Activated T-helper 1 cell treated with Interleukin-2 at 50 U/mL for 16 hours (primary cell): ENCODE results near the gene NPLOC4.
A peak's percentile ranks its signal among the peaks of the same experiment; 100 is the strongest.
"Not testable (repeated sequence)": the region's sequence is repeated elsewhere in the genome, so short reads cannot be mapped to it uniquely, and the experiment has no call there.

ENCODE experiments used
- DNase-seq: peaks from one replicate; pipeline ENCODE4 v3.0.0-alpha.2; 2020; ENCODE audit warnings: low read depth

Gene NPLOC4

DNA sequence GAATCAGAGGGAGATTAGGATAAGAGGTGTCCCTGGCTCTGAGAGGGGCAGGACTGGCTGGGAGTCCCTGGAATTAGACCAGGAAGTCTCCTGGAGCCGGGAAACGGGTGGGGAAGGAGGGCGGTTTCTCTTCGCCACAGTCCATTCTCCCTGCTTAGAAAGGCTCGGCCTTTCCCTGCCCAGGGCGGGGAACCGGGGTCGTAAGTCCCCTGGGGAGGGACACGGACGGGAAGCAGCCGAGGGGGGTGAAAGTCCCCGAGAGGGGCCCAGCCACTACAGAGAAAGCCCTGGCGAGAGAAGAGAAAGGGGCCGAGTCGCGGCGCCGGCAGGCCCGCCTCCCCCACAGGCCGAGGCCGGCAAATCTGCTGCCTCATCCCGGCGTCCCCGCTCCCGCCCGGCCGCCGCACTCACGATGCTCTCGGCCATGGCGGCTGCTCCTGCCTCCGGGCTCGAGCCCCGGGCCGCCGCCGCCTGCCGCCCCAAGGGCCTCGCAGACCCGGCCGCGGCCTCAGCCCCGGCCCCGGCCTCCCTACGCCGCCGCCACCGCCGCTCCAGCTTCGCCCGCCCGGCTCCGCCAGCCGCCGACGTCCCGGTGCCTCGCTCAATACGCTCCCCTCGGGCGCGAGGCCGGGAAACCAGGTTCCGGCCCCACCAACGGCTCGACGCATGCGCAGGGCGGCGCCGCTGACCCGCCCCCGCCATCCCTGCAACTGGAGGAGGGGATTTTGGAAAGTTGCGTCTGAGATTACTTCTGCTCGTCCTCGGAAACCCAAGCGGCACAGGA lies at the start of gene NPLOC4, which contains the start of gene TSPAN10:
Gene NPLOC4, minus strand, starts transcription at position 608 of the 784 bp plus-strand sequence. Its CDS starts 182 bp downstream, at position 426.
Gene TSPAN10, plus strand, starts transcription at position 692 of the 784 bp plus-strand sequence. CDS start 5,217 bp downstream, outside the sequence.
- DNase-seq, result peak; percentile 78

DNA sequence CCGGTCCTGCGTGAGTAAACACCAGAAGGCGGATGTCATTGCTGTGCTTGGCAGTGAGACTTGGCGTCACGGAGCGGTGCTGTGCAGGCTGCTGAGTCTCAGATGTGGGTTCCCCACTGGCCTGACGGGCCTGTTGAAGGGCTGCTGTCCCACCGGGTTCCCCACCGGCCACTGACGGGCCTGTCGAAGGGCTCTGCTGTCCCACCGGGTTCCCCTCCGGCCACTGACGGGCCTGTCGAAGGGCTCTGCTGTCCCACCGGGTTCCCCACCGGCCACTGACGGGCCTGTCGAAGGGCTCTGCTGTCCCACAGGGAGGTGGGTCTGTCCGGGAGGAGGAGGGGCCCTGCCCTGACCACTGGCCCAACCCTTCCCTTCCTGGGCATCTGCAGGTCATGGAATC lies 49.7 kb upstream of the NPLOC4 start:
- no peak for DNase-seq

DNA sequence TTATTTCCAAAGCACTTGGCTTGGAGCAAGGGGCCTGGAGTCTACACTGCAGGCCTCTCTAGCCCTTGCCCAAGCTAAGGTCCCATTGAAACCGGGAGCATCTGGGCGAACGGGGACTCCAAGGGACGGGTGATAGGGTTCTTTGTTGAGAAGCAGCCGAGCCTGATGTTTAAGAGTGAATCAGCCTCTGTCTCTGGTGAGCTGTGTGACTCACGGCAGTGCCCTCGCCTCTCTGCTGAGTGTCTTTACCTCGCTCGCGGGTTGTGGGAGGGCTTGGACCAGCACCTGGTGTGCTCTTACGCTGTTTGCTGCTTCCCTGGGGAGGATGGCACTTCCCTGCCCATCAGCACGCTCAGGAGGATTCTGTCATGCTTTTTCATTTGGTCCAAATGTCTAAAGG lies 48.2 kb upstream of the NPLOC4 start:
- no peak for DNase-seq

DNA sequence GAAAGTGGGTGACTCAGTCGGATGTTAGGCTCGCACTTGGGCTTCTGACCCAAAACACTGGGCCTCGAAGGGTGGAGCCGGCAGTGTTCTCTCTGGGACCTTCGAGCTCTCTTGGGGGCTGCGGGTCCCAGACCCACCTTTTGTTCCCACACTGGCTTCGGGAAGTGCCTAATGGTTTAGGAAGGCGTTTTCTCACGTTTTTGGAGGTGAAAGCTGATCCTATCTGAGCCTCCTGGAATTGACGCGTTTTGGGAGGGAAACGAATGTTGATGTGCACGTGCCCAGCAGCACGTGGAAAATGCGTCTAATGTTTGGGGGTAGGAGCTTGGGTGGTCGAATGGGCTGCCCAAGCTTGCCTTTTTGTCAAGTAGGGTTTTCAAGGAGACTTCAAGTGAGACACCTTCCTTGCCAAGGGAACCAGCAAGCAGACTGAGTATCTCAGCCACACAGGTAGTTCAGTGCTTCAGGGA lies 47.6 kb upstream of the NPLOC4 start:
- no peak for DNase-seq

DNA sequence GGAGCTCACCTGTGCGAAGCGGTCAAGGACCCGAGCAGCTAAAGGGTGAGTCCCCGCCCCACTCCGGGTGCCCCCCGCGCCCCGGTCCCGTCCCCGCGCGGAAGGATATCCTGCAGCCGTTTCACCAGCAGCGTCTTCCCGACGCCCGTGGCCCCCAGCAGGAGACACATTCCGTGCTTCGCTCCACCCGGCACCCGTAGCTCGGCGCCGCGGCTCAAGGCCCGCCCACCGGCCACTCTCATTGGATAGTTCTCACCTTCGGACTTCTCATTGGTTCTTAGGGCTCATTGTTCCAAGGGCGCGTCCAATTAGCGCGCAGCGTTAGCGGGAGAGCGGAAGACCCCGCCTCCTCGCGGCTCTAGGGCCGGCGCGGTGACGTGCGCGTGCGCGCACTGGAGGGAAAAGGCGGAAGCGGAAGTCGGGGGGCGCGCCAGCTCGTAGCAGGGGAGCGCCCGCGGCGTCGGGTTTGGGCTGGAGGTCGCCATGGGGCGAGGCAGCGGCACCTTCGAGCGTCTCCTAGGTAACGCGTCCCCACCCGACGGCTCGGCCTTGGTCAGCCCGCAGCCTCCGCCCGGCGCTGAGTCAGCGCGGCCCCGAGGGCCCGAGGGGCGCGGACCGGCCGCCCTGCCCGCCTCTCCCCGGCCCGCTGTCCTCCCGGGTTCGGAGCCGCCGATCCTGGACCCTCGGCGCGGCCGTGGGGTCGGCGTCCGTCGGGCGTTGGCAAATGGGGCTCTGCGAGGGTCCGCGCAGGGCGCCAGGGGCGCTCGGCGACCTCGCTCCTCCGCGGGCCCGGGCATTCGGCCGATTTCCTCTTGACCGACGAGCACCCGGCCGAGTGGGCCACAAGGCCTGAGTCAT lies 46.9 kb upstream of the NPLOC4 start, which contains the start of the genes ARL16 and HGS:
Gene ARL16, minus strand, starts transcription at position 214 of the 858 bp plus-strand sequence. Its CDS starts 44 bp downstream, at position 170.
Gene HGS, plus strand, starts transcription at position 428 of the 858 bp plus-strand sequence. Its CDS starts 56 bp downstream, at position 484.
- DNase-seq, result peak; percentile 97

DNA sequence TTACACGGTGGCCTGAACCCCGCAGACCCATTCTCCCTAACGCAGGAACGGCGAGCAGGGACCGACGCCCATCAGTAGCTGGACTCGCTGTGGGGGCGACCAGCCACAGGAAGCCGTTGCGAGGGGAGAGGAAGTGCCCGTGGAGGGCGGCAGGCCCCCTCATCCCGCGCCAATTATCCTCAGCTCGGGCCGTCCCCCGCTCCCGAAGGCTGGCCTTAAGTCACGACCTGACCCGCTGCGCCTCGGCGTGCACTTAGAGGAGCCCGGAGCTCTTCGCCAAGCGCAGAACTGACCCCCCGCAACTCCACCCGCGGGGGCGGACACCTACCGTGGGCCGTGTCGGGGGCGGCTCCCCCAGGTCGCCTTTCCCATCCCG lies 46.3 kb upstream of the NPLOC4 start:
- DNase-seq, result no peak

DNA sequence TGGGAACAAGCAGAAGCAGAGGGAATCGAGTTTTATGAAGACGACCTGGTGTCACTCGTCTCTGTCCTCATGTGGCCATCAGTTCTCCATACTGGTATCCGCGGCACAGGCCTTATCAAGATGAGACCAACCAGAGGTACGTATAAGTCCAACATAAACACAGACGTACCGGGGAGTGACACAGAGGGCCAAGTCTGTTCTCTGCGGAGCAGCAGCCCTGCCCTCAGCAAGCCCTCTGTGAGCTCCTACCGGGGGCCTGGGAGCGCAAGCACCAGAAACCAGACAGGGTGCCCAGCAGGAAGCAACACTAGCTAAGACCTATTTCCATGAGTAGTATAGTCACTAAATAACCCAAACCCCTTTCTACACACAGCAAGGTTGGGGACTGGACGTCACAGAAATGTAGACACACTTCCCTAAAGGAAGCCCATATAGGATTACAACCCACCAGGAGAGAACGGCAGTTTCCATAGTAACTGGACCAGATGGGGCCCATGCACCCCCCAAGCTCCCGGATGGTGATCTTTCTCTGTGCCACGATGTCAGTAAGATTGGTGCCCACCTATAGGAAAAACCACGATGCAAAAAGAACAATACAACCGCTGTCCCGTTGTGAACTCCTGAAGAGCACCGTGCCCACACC lies 45.8 kb upstream of the NPLOC4 start:
- no peak for DNase-seq

DNA sequence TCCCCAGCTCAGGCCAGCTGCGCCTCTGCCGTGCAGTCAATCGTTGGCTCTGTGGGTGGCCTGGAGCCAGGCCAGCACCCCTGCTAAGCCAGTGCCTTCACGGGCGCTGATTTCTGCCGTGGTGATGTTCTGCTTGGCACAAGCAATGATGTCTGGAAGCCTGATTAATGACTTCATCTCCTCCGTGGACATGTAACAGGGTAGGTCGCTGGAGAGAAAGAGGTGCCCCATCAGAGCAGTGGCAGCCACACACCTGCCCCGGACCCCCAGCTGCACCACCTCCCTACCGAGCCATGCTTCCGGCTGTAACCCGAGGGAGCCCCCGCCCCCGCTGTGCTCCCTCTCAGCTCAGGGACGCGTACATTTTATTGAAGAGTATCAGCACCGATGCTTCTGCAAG lies 44.8 kb upstream of the NPLOC4 start:
- no peak for DNase-seq

DNA sequence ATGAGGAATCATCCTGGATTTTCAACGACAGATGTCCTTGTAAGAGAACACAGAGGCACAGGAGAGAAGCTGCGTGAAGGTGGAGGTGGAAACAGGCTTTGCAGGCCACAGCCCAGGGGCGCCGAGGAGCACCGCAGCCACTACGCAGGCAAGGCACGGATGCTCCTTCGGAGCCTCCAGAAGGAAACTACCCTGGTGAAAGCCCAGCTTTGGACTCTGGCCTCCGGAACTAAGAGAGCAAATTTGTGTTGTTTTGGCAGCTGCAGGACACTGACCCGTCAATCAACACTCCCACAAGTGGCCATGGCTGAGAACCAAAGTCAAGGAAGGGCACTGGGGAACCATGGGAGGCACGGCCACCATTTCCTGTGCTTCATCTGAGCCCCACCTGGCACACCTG lies 43.2 kb upstream of the NPLOC4 start:
- DNase-seq, result no peak

DNA sequence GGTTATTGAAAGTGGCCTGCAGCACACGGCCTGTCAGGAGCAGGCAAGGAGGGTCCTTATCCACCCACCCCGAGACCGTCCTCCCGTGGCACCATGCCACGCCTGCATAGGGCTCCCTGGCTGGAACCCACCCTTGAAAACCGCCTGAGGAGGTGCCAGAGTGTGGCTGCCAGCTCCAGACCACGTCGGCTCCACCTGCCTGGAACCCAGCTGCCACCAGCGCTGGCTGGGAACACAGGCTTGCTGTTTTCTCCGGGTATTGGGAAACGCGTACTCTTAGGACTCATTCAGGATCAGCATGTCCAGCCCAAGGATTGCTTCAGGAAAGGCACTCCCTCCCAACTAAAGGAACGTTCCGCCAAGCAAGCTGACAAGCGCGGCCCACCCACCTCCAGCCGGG lies 40.0 kb upstream of the NPLOC4 start:
- no peak for DNase-seq

DNA sequence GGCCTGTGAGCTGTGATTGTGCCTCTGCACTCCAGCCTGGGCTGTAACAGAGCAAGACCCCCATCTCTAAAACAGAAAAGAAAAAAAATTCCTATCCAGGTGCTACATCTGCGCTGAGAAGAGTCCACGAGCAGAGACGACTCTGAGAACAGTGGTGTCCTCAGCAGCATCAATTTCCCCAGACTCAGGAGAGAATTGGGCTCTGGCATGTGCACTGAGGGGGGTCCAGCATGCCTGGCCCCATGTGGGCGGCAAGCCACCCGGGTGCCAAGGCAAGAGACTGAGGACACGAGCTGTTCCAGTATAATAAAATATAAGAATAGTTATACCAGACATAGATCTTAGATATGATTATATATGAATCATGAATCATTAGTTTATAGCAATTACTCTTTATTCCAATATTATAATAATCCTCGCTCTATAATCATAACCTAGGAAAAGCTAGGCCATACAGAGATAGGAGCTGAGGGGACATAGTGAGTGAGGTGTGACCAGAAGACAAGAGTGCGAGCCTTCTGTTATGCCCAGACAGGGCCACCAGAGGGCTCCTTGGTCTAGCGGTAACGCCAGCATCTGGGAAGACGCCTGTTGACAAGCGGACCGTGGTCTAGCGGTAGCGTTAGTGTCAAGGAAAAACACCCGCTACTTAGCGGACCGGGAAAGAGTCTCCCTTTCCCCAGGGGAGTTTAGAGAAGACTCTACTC lies 38.8 kb upstream of the NPLOC4 start:
- DNase-seq, result not testable (repeated sequence)

DNA sequence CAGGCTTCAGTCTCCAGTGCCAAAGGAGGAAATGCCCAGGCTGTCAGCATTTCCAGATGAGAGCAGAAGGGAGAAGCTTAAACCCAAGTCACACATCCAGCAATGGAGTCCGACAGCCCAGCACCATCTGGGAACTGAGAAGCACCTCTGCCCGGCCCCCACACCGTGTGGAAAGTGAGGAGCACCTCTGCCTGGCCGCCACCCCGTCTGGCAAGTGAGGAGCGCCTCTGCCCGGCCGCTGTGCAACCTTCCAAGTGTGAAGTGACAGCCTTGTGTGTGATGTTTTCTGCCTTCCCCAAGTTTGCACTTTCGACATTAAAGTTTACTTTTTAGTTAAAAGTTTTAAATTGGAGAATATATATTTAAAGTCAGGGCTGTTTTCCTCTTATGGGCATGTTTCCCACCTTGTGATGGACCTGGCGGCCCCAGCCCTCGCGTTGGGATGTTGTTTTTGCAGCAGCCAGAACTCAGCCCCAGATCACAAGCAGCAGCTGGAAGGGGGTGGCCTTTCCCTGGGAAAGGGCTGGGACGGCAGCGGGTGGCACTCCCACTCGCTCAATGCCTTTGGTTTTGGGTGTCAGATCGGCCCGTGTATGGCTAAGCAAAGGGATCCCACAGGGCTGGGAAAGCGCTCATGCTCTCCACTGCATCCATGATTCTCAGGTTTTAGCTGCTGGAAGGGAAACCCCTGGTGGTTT lies 36.8 kb upstream of the NPLOC4 start:
- DNase-seq, result no peak

DNA sequence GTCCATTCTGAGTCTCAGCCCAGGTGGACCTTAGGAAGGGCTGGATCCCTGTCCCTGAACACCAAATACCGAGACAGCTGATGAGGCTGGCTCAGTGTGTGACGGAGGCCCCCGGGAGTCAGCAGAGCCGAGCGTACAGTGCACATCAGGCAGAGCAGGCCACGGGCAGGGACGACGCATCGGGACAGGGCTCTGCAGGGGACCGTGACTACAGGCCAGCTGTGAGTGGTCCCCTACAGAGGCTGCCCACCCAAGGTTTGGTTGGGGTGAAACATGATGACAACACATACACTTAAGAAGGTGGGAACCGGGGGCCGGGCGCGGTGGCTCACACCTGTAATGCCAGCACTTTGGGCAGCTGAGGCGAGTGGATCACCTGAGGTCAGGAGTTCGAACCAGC lies 36.0 kb upstream of the NPLOC4 start:
- no peak for DNase-seq

DNA sequence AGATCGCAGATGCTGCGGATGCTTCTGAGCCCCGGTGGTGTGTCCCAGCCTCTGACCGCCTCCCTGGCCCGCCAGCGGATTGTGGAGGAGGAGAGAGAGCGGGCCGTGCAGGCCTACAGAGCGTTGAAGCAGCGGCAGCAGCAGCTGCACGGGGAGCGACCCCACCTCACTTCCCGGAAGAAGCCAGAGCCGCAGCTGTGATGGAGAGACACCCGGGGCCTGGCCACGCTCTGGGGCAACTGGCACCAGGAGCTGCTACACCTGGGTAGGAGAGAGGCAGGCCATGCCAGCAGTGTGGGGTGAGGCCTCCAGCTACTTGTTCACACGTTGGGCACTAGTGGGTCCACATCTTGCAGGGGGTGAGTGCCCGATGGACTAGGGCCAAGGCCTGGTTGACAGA lies 35.6 kb upstream of the NPLOC4 start:
- DNase-seq, result no peak

DNA sequence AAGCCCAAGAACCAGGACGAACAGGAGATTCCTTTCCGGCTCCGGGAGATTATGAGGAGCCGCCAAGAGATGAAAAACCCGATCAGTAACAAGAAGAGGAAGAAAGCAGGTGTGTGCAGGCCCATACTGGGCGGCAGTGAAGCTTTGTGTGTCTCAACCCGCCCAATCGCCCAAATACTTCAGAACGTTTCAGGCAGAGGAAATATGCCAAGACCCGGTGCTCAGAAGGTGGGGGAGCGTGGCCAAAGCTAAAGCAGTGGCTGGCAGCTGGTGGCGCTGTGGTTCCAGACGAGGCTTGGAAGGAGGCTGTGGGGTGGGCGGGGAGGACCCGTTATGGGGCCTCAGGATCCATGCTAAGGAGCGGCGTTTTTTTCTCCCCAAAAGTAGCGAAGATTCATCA lies 30.8 kb upstream of the NPLOC4 start:
- no peak for DNase-seq

DNA sequence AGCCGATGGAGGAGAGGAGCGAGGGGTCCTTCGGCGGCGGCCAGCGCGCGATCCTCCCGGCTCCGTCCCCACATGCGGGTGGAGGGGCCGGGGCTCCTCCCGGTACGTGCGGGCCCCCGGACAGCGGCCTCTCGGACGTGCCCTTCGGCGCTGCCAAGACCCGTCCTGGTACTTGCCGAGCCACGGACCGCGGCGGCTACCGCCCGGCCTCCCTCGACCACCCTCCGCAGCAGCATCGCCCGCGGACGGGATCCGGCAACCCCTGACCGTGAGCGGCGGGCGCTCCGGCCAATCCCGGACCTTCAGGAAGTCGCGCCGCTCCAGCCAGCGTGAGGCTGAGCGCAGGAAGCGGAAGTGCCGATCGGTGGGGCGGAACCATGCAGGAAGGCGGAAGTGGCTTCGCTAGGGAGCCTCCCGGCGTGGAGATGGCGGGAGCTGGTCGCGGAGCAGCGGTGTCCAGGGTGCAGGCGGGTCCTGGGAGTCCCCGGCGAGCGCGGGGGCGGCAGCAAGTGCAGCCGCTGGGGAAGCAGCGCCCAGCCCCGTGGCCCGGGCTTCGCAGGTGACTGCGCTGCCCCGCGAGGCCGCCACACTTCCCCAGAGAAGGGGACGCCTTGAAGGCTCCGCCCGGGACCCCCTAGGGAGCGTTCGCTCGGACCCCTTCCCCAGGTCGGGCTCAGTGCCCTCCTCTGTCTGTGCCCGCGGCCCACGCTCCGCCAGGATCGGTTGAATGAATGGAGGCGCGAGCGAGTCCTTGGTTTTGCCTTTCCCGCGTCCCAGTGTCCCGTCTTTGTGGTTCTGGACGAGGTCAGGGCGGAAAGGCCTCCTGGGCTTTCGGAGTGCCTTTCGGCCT lies 29.7 kb upstream of the NPLOC4 start, which contains the start of the genes CCDC137 and OXLD1:
Gene CCDC137, plus strand, starts transcription at position 396 of the 850 bp plus-strand sequence. Its CDS starts 30 bp downstream, at position 426.
Gene OXLD1, minus strand, starts transcription at position 264 of the 850 bp plus-strand sequence. Its CDS starts 28 bp downstream, at position 236.
- DNase-seq, result peak; percentile 89

DNA sequence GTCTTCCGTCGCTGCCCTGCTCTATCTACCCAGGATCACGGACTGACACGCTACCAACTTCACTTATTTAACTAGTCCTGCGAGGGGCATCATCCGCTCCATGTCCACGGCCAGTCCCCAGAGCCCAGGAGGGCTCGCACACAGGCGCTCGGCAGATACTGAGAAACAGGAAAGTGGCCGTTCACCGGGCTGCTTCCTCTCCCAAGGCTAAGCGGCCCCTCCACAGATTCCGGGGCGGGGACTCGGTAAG lies 29.1 kb upstream of the NPLOC4 start:
- DNase-seq, result no peak

DNA sequence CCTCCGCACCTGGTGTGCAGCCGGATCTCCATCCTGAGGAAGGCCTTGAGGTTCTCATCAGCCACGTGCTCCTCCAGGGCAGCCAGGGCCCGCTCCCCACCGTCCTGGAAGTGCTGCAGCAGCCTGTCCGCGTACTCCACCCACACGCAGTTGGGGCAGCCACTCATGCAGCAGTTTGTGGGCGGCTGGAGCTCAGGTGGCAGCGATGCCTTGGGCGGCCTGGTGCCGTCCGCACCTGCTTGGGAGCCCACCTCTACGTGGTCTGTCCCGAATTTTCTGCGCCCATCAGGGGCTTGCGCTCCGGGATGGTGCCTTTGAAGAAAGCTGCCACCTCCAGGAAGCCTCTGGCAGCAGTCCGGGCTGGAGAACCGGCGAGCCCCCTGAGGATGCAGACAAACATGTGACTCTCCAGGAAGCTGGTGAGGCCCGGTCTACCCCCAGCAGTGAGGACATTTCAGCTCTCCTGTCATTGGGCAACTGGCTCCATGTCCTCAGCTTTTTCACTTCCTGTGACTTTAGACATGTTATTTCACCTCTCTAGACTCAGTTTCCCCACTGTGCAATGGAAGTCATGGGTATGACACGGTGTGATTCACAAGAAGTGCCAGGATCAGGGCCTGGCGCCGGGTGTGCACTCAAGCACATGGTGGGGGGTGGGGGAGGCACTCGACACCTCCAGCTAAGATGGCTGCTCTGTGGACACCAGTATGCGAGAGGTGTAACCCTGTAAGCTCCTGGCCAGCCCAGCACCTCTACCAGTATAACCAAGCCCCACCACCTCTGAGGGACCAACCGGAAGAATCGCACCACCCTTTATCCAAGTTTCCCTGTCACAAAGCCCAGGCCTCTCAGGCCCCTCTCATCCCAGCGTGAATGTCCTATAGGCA lies 28.5 kb upstream of the NPLOC4 start:
- DNase-seq, result no peak

DNA sequence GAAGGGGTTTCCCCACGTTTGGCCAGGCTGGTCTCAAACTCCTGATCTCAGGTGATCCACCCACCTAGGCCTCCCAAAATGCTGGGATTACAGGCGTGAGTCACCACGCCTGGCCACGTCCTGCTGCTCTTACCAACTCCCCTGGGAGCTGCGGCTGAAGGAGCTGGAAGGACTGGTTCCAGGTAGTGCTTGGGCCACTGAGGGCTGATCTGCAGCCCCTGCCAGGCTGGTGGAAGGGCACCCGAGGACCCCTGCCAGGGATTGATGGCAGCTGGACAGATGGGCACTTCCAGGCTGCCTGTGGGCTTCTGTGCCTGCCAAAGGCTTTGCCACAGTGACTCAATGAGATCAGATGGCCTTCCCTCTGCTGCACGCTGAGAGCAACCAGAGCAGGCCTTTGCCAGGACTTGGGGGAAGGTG lies 27.1 kb upstream of the NPLOC4 start:
- no peak for DNase-seq
